GM20000 (cell line): Measurements from ENCODE around the gene KYNU.
A peak's percentile ranks its signal among the peaks of the same experiment; 100 is the strongest.
"Not testable (repeated sequence)": the region's sequence is repeated elsewhere in the genome, so short reads cannot be mapped to it uniquely, and the experiment has no call there.

Experiments used
- DNase-seq: peaks from one replicate; pipeline ENCODE4 v3.0.0; 2012; ENCODE audit warnings: low spot score
- TF ChIP-seq, protein P1 (sequence below): IDR thresholded peaks from 2 replicates; pipeline ENCODE4 v1.5.1; 2012; ENCODE audit warnings: mild to moderate bottlenecking, control low read depth; ENCODE audit errors: extremely low read depth, missing control alignments

The KYNU gene

DNA sequence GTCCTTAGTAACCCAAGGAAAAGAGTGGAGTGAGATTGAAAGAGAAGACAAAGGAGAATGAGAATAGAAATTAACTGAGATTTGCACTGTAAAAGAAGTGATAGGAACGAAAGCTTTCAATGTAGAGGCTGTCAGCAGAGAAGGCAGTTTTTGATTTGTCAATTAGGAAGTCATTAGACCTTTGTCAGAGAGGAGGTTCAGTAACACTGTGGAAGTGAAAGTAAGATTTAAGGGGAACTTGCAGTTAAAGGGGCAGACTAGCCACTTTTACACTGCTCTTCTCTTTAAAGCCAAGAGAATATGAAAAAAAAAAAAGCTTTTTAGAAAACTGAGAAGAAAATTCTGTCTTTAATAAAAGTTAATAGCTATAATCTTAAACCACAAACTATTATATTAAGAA is 11.5 kb upstream of the KYNU start:
- peak; percentile 63 for DNase-seq
- TF ChIP-seq, protein P1, sequence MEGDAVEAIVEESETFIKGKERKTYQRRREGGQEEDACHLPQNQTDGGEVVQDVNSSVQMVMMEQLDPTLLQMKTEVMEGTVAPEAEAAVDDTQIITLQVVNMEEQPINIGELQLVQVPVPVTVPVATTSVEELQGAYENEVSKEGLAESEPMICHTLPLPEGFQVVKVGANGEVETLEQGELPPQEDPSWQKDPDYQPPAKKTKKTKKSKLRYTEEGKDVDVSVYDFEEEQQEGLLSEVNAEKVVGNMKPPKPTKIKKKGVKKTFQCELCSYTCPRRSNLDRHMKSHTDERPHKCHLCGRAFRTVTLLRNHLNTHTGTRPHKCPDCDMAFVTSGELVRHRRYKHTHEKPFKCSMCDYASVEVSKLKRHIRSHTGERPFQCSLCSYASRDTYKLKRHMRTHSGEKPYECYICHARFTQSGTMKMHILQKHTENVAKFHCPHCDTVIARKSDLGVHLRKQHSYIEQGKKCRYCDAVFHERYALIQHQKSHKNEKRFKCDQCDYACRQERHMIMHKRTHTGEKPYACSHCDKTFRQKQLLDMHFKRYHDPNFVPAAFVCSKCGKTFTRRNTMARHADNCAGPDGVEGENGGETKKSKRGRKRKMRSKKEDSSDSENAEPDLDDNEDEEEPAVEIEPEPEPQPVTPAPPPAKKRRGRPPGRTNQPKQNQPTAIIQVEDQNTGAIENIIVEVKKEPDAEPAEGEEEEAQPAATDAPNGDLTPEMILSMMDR: no peak

DNA sequence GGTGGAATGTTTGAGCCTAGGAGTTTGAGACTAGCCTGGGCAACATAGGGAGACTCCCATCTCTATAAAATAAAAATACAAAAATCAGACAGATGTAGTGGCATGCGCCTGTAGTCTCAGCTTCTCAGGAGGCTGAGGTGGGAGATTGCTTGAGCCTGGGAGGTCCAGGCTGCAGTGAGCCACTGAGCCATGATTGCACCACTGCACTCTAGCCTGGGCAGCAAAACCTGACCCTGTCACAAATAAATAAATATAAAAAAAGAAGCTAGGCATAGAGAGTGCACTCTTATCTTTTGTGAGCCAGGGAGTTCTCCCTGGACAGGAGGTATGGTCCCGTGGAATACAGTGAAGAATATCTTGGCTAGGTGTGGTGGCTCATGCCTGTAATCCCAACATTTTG is 11.0 kb upstream of the KYNU start:
- TF ChIP-seq, protein P1: no peak
- DNase-seq: no peak

DNA sequence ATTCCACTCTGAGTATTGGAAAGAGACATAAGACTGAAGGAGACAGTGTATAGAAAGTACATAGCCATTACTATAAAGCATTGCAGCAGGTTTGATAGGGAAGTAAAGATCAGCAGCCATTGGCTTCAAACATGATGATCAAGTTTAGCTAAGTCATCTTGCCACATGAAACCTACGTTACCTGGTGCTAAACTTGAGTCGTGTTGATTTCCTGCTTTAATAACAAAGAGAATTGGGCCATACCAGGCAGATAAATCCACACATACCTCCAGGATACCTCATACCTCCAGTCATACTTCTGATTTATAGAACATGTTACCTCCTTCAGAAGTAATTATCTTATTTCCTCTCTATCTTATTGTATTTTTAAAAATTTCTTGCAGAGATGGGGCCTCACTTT is 10.3 kb upstream of the KYNU start:
- TF ChIP-seq, protein P1: no peak
- DNase-seq: no peak

DNA sequence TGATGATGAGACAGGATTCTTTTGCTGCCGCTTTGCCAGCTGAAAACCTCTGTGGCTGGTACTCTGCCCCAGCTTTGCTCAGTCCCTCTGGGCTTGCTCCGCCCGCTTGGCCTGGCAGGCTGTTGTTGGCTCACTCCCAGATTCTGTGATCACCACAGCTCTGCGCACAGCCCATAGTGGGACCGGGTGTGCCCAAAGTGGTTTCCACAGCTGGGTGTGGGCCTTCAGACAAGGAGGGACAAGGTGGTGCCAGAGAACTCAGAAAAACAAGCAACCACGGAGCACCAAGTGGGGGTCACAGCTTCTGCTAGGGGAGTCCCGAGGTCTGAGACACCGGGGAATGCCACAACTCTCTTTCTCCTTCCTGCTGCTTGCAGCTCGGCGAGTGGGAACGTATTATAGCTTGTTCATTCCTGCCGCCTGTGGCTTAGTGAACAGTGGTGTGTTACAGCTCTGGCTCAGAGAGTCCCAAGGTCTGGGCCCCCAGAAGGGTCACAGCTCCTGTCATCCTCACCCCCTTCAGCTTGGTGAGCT is 9.2 kb upstream of the KYNU start:
- DNase-seq: no peak
- TF ChIP-seq, protein P1: no peak

DNA sequence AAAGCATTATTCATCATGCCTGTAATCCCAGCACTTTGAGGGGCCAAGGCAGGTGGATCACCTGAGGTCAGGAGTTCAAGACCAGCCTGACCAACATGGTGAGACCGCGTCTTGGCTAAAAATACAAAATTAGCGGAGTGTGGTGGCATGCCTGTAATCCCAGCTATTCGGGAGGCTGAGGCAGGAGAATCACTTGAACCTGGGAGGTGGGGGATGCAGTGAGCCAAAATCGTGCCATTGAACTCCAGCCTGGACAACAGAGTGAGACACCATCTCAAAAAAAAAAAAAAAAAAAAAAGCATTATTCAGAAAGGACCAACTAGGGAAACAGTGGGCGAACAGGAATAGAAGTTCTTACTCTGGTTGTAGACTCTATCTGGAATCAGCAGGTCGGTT is 8.4 kb upstream of the KYNU start:
- not testable (repeated sequence) for DNase-seq

DNA sequence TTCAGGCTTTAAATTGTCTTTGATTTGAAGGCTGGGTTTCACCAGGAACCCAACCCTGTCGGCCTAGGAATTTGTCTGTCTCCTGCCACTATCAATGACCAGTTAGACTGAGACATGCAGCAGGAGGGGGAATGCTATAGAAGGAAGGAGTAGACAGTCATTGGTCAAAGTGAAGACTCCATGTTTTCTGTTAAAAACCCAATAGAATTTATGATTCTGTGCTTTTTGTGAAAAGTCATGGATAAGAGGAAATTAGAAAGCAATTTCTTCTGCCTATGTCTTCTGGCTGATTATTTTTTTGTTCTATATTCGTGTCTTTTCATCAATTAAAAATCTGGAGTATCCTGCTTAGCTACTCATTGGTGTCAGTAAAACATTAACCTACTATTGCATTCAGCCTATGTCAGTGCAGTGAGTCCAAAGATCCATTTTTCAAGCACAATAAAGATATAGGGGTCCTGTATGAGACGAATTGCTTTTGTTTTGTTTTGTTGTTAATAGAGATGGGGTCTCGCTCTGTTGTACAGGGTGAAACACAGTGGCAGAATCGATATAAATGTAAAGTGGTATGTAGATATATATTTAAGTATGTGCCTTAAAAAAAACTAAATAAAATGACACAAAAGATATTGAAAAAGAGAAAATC is 7.9 kb upstream of the KYNU start:
- DNase-seq: no peak
- TF ChIP-seq, protein P1: no peak

DNA sequence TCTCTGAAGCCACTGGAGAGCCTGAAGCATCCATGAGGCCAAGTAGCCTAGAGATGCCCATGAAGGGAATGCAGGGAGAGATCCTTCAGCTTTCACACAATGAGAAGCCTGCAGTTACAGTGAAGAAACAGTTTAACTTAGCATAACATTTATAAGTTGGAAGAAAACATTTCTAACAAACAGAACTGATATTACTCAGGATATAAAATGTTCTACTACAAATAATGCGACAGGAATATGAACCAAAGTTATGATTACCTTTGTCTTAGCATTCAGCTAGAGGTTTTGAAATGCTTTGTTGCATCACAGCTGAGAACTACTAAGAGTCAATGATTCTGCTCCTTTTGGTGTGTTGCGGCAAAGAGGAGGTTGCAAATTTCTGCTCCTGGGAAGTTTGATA is 6.9 kb upstream of the KYNU start:
- TF ChIP-seq, protein P1: no peak
- no peak for DNase-seq

DNA sequence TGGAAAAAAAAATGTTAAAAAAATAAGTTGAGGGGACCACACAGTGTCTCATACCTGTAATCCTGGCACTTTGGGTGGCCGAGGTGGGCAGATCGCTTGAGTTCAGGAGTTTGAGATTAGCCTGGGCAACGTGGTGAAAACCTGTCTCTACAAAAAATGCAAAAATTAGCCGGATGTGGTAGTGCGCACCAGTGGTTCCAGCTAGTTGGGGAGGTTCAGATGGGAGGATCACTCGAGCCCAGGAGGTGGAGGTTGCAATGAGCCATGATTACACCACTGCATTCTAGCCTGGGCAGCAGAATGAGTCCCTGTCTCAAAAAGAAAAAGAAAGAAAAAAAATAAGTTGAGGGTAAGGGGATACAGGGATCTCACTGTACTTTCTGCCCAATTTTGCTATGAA is 6.1 kb upstream of the KYNU start:
- TF ChIP-seq, protein P1: no peak
- DNase-seq: no peak
